Measurements from ENCODE around the gene CCNYL1. TPM values are rescaled to one million over a fixed set of nuclear protein-coding genes. Genes with fewer than 3 reads are reported as not detected.

The CCNYL1 gene
- total and polyA plus RNA-seq, 10 donors = 4.7 to 22.8 (median 15.8) TPM

GRCh38 chr2:207706936-207707860, 4.2 kb upstream of the CCNYL1 start:
- H3K9me3 ChIP-seq = no peaks in the 10 kb centered on the region
- no peak for DNase-seq
- H3K4me3 ChIP-seq = no peak overlapping the region
- intact Hi-C loops (cut with DNase I; ENCODE audit: low total_unique reads) = no loop called here
- H3K36me3 ChIP-seq = no peaks in the 10 kb centered on the region
- TF ChIP-seq CTCF (IDR thresholded peaks at IDR 0.05 in 8 of 11, conservative IDR thresholded peaks at IDR 0.05 in 3 of 11) (no peak), POLR2AphosphoS5 (IDR thresholded peaks at IDR 0.05) (no peak), POLR2A (IDR thresholded peaks at IDR 0.05) (no peak)
- WGBS, 5 donors = 55 to 79% (median 65%) methylated on average over 4 of the region's 4 CpGs
- peaks cover 0 to 16% (median 8%) of the 10 kb centered on the region in 6 donors for H3K4me1 ChIP-seq
- no peaks in the 10 kb centered on the region for H3K27me3 ChIP-seq (replicated peaks in 1 of 7)
- no peak overlapping the region for H3K27ac ChIP-seq

GRCh38 chr2:207711750-207712530, 500 bp downstream of the CCNYL1 start:
- TF ChIP-seq POLR2AphosphoS5 (IDR thresholded peaks at IDR 0.05) (peak; percentile 14 to 68 (median 43)), CTCF (IDR thresholded peaks at IDR 0.05 in 8 of 11, conservative IDR thresholded peaks at IDR 0.05 in 3 of 11) (no peak), POLR2A (IDR thresholded peaks at IDR 0.05) (no peak)
- Histone ChIP-seq H3K27me3 (replicated peaks in 1 of 7) (no peaks in the 10 kb centered on the region), H3K27ac (peak overlapping the region; percentile 83 to 96 (median 88)), H3K9me3 (no peaks in the 10 kb centered on the region), H3K4me1 (peaks cover 6 to 42% (median 26%) of the 10 kb centered on the region in 6 donors), H3K4me3 (peak overlapping the region; percentile 71 to 98 (median 90)), H3K36me3 (peaks cover 0 to 11% (median 0%) of the 10 kb centered on the region in 6 donors)
- WGBS, 5 donors = 0 to 1% (median 0%) methylated on average over 48 to 67 of the region's 67 CpGs
- intact Hi-C loops (cut with DNase I; ENCODE audit: low total_unique reads) = loop anchor here (5.0 to 10.0 kb wide), 2 partner anchors 85 to 177 kb away; partner anchors contain the start of gene METTL21A
- DNase-seq = peak; percentile 95

GRCh38 chr2:207716056-207716455, 4.6 kb downstream of the CCNYL1 start:
- no peak overlapping the region for H3K4me3 ChIP-seq
- peaks cover 0 to 20% (median 0%) of the 10 kb centered on the region in 6 donors for H3K36me3 ChIP-seq
- WGBS, 5 donors = 94 to 98% (median 96%) methylated on average over 5 of the region's 5 CpGs
- H3K27ac ChIP-seq = no peak overlapping the region
- DNase-seq = no peak
- peaks cover 6 to 32% (median 19%) of the 10 kb centered on the region in 6 donors for H3K4me1 ChIP-seq
- TF ChIP-seq POLR2A (IDR thresholded peaks at IDR 0.05) (no peak), POLR2AphosphoS5 (IDR thresholded peaks at IDR 0.05) (no peak), CTCF (IDR thresholded peaks at IDR 0.05 in 8 of 11, conservative IDR thresholded peaks at IDR 0.05 in 3 of 11) (no peak)
- H3K27me3 ChIP-seq (replicated peaks in 1 of 7) = no peaks in the 10 kb centered on the region
- H3K9me3 ChIP-seq = no peaks in the 10 kb centered on the region
- intact Hi-C loops (cut with DNase I; ENCODE audit: low total_unique reads) = loop anchor here (10.0 kb wide), 1 partner anchor 181 kb away; no protein-coding TSS in a partner anchor

Data from spleen (tissue), 11 donors.